NCI-H1930 (cell line): Measurements from ENCODE around the gene SIPA1L3.
"Not testable (repeated sequence)": the region's sequence is repeated elsewhere in the genome, so short reads cannot be mapped to it uniquely, and the experiment has no call there.

Source experiments
- DNase-seq, 2 experiments: peaks; one replicate each; lab custom pipeline; 2025; lab: John Stamatoyannopoulos, UW

The SIPA1L3 gene

GRCh38 chr19:38068826-38069225 lies 161.8 kb downstream of the SIPA1L3 start:
- DNase-seq = no peak

- no peak for DNase-seq
These were observed 163.6 kb downstream of the SIPA1L3 start for GRCh38 chr19:38070573-38070972.

- DNase-seq = not testable (repeated sequence)
These were observed 164.0 kb downstream of the SIPA1L3 start for GRCh38 chr19:38071054-38071453.

- no peak for DNase-seq
These were observed 164.6 kb downstream of the SIPA1L3 start for GRCh38 chr19:38071647-38072046.

GRCh38 chr19:38072776-38073750 lies 166.1 kb downstream of the SIPA1L3 start:
- DNase-seq = no peak

GRCh38 chr19:38073841-38074685 lies 167.1 kb downstream of the SIPA1L3 start:
- DNase-seq = no peak

- DNase-seq = no peak
These were observed 169.3 kb downstream of the SIPA1L3 start for GRCh38 chr19:38076337-38076736.

- no peak for DNase-seq
These were observed 171.4 kb downstream of the SIPA1L3 start for GRCh38 chr19:38078302-38078930.

GRCh38 chr19:38079926-38080380 lies 172.9 kb downstream of the SIPA1L3 start:
- peak; percentile 37 to 48 for DNase-seq

- DNase-seq = no peak
These were observed 174.7 kb downstream of the SIPA1L3 start for GRCh38 chr19:38081547-38082255.

GRCh38 chr19:38082256-38083118 lies 175.5 kb downstream of the SIPA1L3 start:
- DNase-seq = no peak

- no peak for DNase-seq
These were observed 177.2 kb downstream of the SIPA1L3 start for GRCh38 chr19:38084196-38084595.

- no peak for DNase-seq
These were observed 182.4 kb downstream of the SIPA1L3 start for GRCh38 chr19:38089440-38089839.

GRCh38 chr19:38093154-38093553 lies 186.1 kb downstream of the SIPA1L3 start:
- no peak for DNase-seq

- no peak for DNase-seq
These were observed 186.6 kb downstream of the SIPA1L3 start for GRCh38 chr19:38093587-38093986.

- peak; percentile 46 to 73 for DNase-seq
These were observed 188.7 kb downstream of the SIPA1L3 start for GRCh38 chr19:38095411-38096308.

GRCh38 chr19:38099966-38100365 lies 193.0 kb downstream of the SIPA1L3 start:
- no peak for DNase-seq

GRCh38 chr19:38100589-38100988 lies 193.6 kb downstream of the SIPA1L3 start:
- DNase-seq = no peak

GRCh38 chr19:38101723-38102122 lies 194.7 kb downstream of the SIPA1L3 start:
- DNase-seq = no peak
